GM23338 (cell line): ENCODE results near the gene CNNM3. TPM values are rescaled to one million over a fixed set of nuclear protein-coding genes. Genes with fewer than 3 reads are reported as not detected.

ENCODE experiments used
- ATAC-seq: fragments of 200-7000 bp; cut with Tn5 transposase; 3 replicates; pipeline ENCODE4 v1.9.1; 2020
- DNase-seq: peaks from one replicate; pipeline ENCODE4 v3.0.0-alpha.2; 2015; ENCODE audit warnings: low spot score
- H2AFZ ChIP-seq: fragments of 200-600 bp; sonication (generic); 2 replicates; pipeline ENCODE4 v1.8.0; 2016; ENCODE audit warnings: antibody characterized with exemption, mild to moderate bottlenecking, moderate library complexity
- H3F3A ChIP-seq: fragments of 200-600 bp; sonication (generic); replicated peaks from 2 replicates; pipeline ENCODE4 v1.8.0; 2017; ENCODE audit warnings: antibody characterized with exemption, mixed run types, low read depth
- H3K27ac ChIP-seq: fragments of 200-600 bp; sonication (generic); 2 replicates; pipeline ENCODE4 v1.6.1; 2016; ENCODE audit warnings: low read depth
- H3K27me3 ChIP-seq: fragments of 200-600 bp; sonication (generic); 2 replicates; pipeline ENCODE4 v1.8.0; 2016; ENCODE audit warnings: mild to moderate bottlenecking, mixed run types, moderate library complexity; ENCODE audit not compliant: insufficient read depth
- H3K36me3 ChIP-seq: fragments of 200-600 bp; sonication (generic); 2 replicates; pipeline ENCODE4 v1.8.0; 2016; ENCODE audit warnings: mild to moderate bottlenecking; ENCODE audit not compliant: insufficient read depth
- H3K4me1 ChIP-seq: fragments of 200-600 bp; sonication (generic); 2 replicates; pipeline ENCODE4 v1.8.0; 2016; ENCODE audit warnings: mild to moderate bottlenecking, moderate library complexity; ENCODE audit not compliant: insufficient read depth
- H3K4me2 ChIP-seq: fragments of 200-600 bp; sonication (generic); 2 replicates; pipeline ENCODE4 v1.7.1; 2017; ENCODE audit warnings: mixed run types
- H3K4me3 ChIP-seq: fragments of 200-600 bp; sonication (generic); 2 replicates; pipeline ENCODE4 v1.6.1; 2016; ENCODE audit warnings: mixed run types
- H3K79me2 ChIP-seq: fragments of 200-600 bp; sonication (generic); replicated peaks from 2 replicates; pipeline ENCODE4 v1.8.0; 2017; ENCODE audit warnings: mild to moderate bottlenecking; ENCODE audit not compliant: insufficient read depth
- H3K9me2 ChIP-seq: fragments of 200-600 bp; sonication (generic); 2 replicates; pipeline ENCODE4 v1.8.0; 2017; ENCODE audit not compliant: insufficient read depth
- H4K20me1 ChIP-seq: fragments of 200-600 bp; sonication (generic); replicated peaks from 2 replicates; pipeline ENCODE4 v1.8.0; 2017; ENCODE audit warnings: mild to moderate bottlenecking; ENCODE audit not compliant: insufficient read depth
- H3K27ac Mint-ChIP-seq: 2 replicates; pipeline ENCODE4 v1.8.0; 2020; ENCODE audit warnings: inconsistent platforms, mild to moderate bottlenecking, moderate library complexity, mixed read lengths
- H3K27me3 Mint-ChIP-seq: 3 replicates; pipeline ENCODE4 v1.8.0; 2022; ENCODE audit warnings: low read depth, mild to moderate bottlenecking, moderate library complexity, mixed read lengths, inconsistent platforms; ENCODE audit not compliant: insufficient read depth, poor library complexity
- H3K36me3 Mint-ChIP-seq: 3 replicates; pipeline ENCODE4 v1.8.0; 2021; ENCODE audit warnings: low read depth, mild to moderate bottlenecking, inconsistent platforms, moderate library complexity, mixed read lengths
- H3K4me1 Mint-ChIP-seq: 3 replicates; pipeline ENCODE4 v1.8.0; 2020; ENCODE audit warnings: mild to moderate bottlenecking, inconsistent platforms, mixed read lengths
- H3K4me3 Mint-ChIP-seq: 3 replicates; pipeline ENCODE4 v1.8.0; 2021; ENCODE audit warnings: moderate library complexity, mild to moderate bottlenecking, inconsistent platforms, mixed read lengths
- H3K9me3 Mint-ChIP-seq: 3 replicates; pipeline ENCODE4 v1.8.0; 2020; ENCODE audit warnings: moderate library complexity, mild to moderate bottlenecking, inconsistent platforms, mixed read lengths
- CREB1 ChIP-seq: fragments of 250-450 bp; sonication (Bioruptor Pico); IDR thresholded peaks from 2 replicates; pipeline ENCODE4 v1.5.0; 2020; ENCODE audit warnings: low read depth, mild to moderate bottlenecking, moderate library complexity
- ETS1 ChIP-seq: IDR thresholded peaks from 2 replicates; pipeline ENCODE4 v1.6.1; 2016; ENCODE audit warnings: antibody characterized with exemption
- EZH2 ChIP-seq: fragments of 200-600 bp; sonication (generic); IDR thresholded peaks from one replicate; pipeline ENCODE4 v1.8.0; 2017; ENCODE audit warnings: antibody characterized with exemption, mild to moderate bottlenecking, low read depth; ENCODE audit not compliant: unreplicated experiment
- EZH2phosphoT487 ChIP-seq: fragments of 200-600 bp; sonication (generic); IDR thresholded peaks from one replicate; pipeline ENCODE4 v1.8.1; 2018; ENCODE audit warnings: antibody characterized with exemption; ENCODE audit not compliant: unreplicated experiment
- JUNB ChIP-seq: IDR thresholded peaks from one replicate; pipeline ENCODE4 v1.6.1; 2016; ENCODE audit warnings: antibody characterized with exemption; ENCODE audit not compliant: unreplicated experiment
- NANOG ChIP-seq: IDR thresholded peaks from 2 replicates; pipeline ENCODE4 v1.6.1; 2016; ENCODE audit warnings: antibody characterized with exemption, borderline replicate concordance
- POLR2AphosphoS5 ChIP-seq: IDR thresholded peaks from 2 replicates; pipeline ENCODE4 v1.6.1; 2016; ENCODE audit warnings: antibody characterized with exemption, low read depth
- REST ChIP-seq: IDR thresholded peaks from one replicate; pipeline ENCODE4 v1.6.1; 2018; ENCODE audit warnings: antibody characterized with exemption; ENCODE audit not compliant: unreplicated experiment
- STAT1 ChIP-seq: IDR thresholded peaks from one replicate; pipeline ENCODE4 v1.6.1; 2016; ENCODE audit warnings: antibody characterized with exemption; ENCODE audit not compliant: unreplicated experiment
- ZNF114 ChIP-seq: fragments of 250-450 bp; sonication (Bioruptor Pico); IDR thresholded peaks from 2 replicates; pipeline ENCODE4 v1.5.0; 2020; ENCODE audit warnings: mild to moderate bottlenecking, moderate library complexity
- ZNF331 ChIP-seq: fragments of 250-450 bp; sonication (Bioruptor Pico); IDR thresholded peaks from 2 replicates; pipeline ENCODE4 v1.5.0; 2020; ENCODE audit warnings: low read depth, mild to moderate bottlenecking, moderate library complexity
- ZNF462 ChIP-seq: fragments of 250-450 bp; sonication (Bioruptor Pico); IDR thresholded peaks from 2 replicates; pipeline ENCODE4 v1.5.0; 2020; ENCODE audit warnings: mild to moderate bottlenecking, moderate library complexity
- polyA plus RNA-seq: library from polyadenylated mRNA; unstranded; fragments of >200 nt; fragmentation: Nextera tagmentation; extraction: Ambion mirVana; gene quantifications from 2 replicates; pipeline ENCODE4 v1.2.1, GENCODE V29; 2016
- total RNA-seq: library from RNA; depleted of rRNA; stranded (reverse); fragments of >200 nt; shearing (Covaris generic); gene quantifications from 2 replicates; pipeline ENCODE4 v1.2.3, GENCODE V29; 2014
- TF ChIP-seq, protein P1 (sequence below), 2 experiments: fragments of 200-600 bp in 1 of 2; sonication (generic) in 1 of 2; conservative IDR thresholded peaks; 2 replicates each; pipeline versions ENCODE4 v1.5.1 to v1.6.1; 2016 to 2017; ENCODE audit warnings: antibody characterized with exemption in 2 of 2, low read depth in 2 of 2, mild to moderate bottlenecking in 2 of 2, moderate library complexity in 1 of 2

CNNM3 gene
- total and polyA plus RNA-seq, 2 experiments from 2014 or later = 5.3 to 25.7 TPM

DNA sequence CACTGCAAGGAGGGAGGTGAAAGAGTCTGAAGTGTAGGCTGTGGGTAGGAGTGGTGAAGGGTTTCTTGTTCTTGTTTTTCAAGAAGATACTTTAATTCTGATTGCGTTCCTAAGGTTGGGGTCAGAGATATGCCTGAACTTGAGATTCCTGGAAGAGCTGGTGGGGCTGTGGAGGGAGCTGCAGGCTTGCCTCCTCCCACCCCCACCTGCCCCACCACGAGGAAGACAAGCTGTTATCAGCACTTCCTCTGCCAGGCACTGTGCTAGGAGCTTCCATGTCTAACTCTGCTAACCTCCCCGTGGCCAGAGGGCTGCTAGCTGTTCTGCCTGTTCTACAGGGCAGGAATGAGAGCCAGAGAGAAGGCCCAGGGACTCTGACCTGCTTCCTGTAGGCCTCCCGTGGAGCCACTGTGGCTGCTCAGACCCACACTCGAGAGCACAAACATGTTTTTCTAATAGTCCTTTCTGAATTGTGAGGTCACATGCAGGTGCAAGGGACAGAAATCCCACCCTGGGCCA, 14.0 kb downstream of the CNNM3 start:
- DNase-seq (no peak), ATAC-seq (no peak)
- H3K9me3 Mint-ChIP-seq = no peaks in the 10 kb centered on the region; the same call in 2 of the 3 replicates
- no peaks in the 10 kb centered on the region for H3K27me3 ChIP-seq
- H3K27ac ChIP-seq = no peak overlapping the region
- no peak overlapping the region for H2AFZ ChIP-seq
- no peaks in the 10 kb centered on the region for H3K9me2 ChIP-seq
- no peaks in the 10 kb centered on the region for H3K79me2 ChIP-seq
- peaks cover 22% of the 10 kb centered on the region; the same call in 1 of the 2 replicates for H3K36me3 ChIP-seq
- no peak overlapping the region for H3K27ac Mint-ChIP-seq
- no peak overlapping the region for H3K4me3 Mint-ChIP-seq
- peaks cover 12% of the 10 kb centered on the region for H3K27me3 Mint-ChIP-seq
- H3K4me2 ChIP-seq = no peak overlapping the region
- H3K4me1 ChIP-seq = peaks cover 18% of the 10 kb centered on the region
- TF ChIP-seq EZH2 (no peak), STAT1 (no peak), ZNF114 (CRISPR knock-in tag) (no peak), ZNF462 (no peak), POLR2AphosphoS5 (no peak), JUNB (no peak), CREB1 (CRISPR knock-in tag) (no peak), ZNF331 (no peak), EZH2phosphoT487 (no peak), REST (no peak), NANOG (no peak), ETS1 (no peak)
- TF ChIP-seq, protein P1, sequence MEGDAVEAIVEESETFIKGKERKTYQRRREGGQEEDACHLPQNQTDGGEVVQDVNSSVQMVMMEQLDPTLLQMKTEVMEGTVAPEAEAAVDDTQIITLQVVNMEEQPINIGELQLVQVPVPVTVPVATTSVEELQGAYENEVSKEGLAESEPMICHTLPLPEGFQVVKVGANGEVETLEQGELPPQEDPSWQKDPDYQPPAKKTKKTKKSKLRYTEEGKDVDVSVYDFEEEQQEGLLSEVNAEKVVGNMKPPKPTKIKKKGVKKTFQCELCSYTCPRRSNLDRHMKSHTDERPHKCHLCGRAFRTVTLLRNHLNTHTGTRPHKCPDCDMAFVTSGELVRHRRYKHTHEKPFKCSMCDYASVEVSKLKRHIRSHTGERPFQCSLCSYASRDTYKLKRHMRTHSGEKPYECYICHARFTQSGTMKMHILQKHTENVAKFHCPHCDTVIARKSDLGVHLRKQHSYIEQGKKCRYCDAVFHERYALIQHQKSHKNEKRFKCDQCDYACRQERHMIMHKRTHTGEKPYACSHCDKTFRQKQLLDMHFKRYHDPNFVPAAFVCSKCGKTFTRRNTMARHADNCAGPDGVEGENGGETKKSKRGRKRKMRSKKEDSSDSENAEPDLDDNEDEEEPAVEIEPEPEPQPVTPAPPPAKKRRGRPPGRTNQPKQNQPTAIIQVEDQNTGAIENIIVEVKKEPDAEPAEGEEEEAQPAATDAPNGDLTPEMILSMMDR (conservative IDR thresholded peaks at IDR 0.05; ENCODE audit: low read depth in 2 of 2) = no peak
- H3F3A ChIP-seq = peaks cover 21% of the 10 kb centered on the region; the same call in 1 of the 2 replicates
- peaks cover 22% of the 10 kb centered on the region for H3K4me1 Mint-ChIP-seq
- H4K20me1 ChIP-seq = peaks cover 11% of the 10 kb centered on the region
- H3K4me3 ChIP-seq = no peak overlapping the region
- peaks cover 83% of the 10 kb centered on the region for H3K36me3 Mint-ChIP-seq
